Pancreas (tissue), 10 donors: ENCODE results near the gene LRFN3. TPM values are rescaled to one million over a fixed set of nuclear protein-coding genes. Genes with fewer than 3 reads are reported as not detected.
"Not testable (repeated sequence)": the region's sequence is repeated elsewhere in the genome, so short reads cannot be mapped to it uniquely, and the experiment has no call there.

Experiments used
- ATAC-seq, 4 donors: fragments of 200-7000 bp; cut with Tn5 transposase; one replicate each; pipeline versions ENCODE4 v1.8.0 to v1.9.1; 2020; ENCODE audit warnings: mild to moderate bottlenecking in 4 of 4, moderate library complexity in 4 of 4
- DNase-seq, 6 donors: peaks; one replicate each; pipeline ENCODE4 v3.0.0-alpha.2; 2020
- FAIRE-seq: peaks from 2 replicates; lab custom pipeline; 2012; peaks lifted over from hg19 to GRCh38; lab: Jason Lieb, UNC
- H3K27ac ChIP-seq, 4 donors: fragments of 200-600 bp; sonication (generic); 1 replicate in 3 of 4; 2 replicates in 1 of 4; pipeline versions ENCODE4 v1.5.0 to v1.8.0; 2020
- H3K27me3 ChIP-seq, 4 donors: fragments of 200-600 bp; one replicate each; pipeline ENCODE4 v1.8.0; 2021
- H3K36me3 ChIP-seq, 3 donors: fragments of 200-600 bp; sonication (generic) in 1 of 3; one replicate each; pipeline versions ENCODE4 v1.5.0 to v1.8.0; 2020 to 2021
- H3K4me1 ChIP-seq, 3 donors: fragments of 200-600 bp; one replicate each; pipeline ENCODE4 v1.8.0; 2021
- H3K4me3 ChIP-seq, 4 donors: fragments of 200-600 bp; sonication (generic) in 2 of 4; one replicate each; pipeline versions ENCODE4 v1.5.0 to v1.8.0; 2020 to 2021
- H3K9me3 ChIP-seq, 4 donors: fragments of 200-600 bp; one replicate each; pipeline ENCODE4 v1.8.0; 2021
- CTCF ChIP-seq, 4 donors: fragments of 200-600 bp; sonication (generic) in 3 of 4; IDR thresholded peaks; one replicate each; pipeline versions ENCODE4 v1.5.0 to v1.8.0; 2021; ENCODE audit warnings: antibody characterized with exemption in 4 of 4
- WGBS, 2 donors: extraction: QIAGEN DNeasy Blood & Tissue Kit; methylation state at CpG; one replicate each; pipeline ENCODE4 v1.1.7; 2013; 5-methylcytosine and 5-hydroxymethylcytosine counted together
- intact Hi-C, 3 donors: fragments of 100-400 bp; cut with DNase I; formaldehyde crosslinking; loops; one replicate each; pipeline versions ENCODE4 v1.11.1 to v1.14.2; 2022
- polyA plus RNA-seq, 2 donors: library from polyadenylated mRNA; stranded (reverse); fragments of 200-250 nt; gene quantifications; one replicate each; pipeline ENCODE4 v1.2.3, GENCODE V29; 2013
- total RNA-seq, 6 donors: library from RNA; stranded (reverse); fragmentation: NEBNext Ultra II Directional in 4 of 6; extraction: Animal tissue kit (Norgen Biotek cat#: 25700) in 4 of 6; gene quantifications; one replicate each; pipeline versions ENCODE4 v1.2.1 to v1.2.4, GENCODE V29; 2021 to 2023
- donor health status: healthy with polysubstance abuse.
- donor health status: DM: no; HTN: no; CAD: no; lungs with moderate emphysema.
- donor health status: DM: no; HTN: no; CAD: no.
- donor health status: control.
- donor health status: control.
- donor health status: Bipolar disorder and iron deficiency.
- donor health status: DM: yes; HTN: yes; CAD: no.
- donor health status: DM: no; HTN: no; CAD: no.
- donor health status: DM: no; HTN: no; CAD: no.
- donor health status: DM: yes; HTN: yes; CAD: no.

LRFN3 gene
- total and polyA plus RNA-seq, 8 donors = 4.9 to 9.8 (median 6.9) TPM

GRCh38 chr19:35944556-35944955 lies 8.4 kb downstream of the LRFN3 start:
- FAIRE-seq (no peak), ATAC-seq (no peak), DNase-seq (no peak)
- no peak overlapping the region for H3K27ac ChIP-seq
- no peak overlapping the region for H3K4me3 ChIP-seq
- peaks cover 0 to 5% (median 0%) of the 10 kb centered on the region in 3 donors for H3K36me3 ChIP-seq
- H3K4me1 ChIP-seq = no peaks in the 10 kb centered on the region
- H3K27me3 ChIP-seq = no peaks in the 10 kb centered on the region
- 86 to 88% methylated on average over 50 to 52 of the region's 52 CpGs for WGBS, 2 donors
- no peaks in the 10 kb centered on the region for H3K9me3 ChIP-seq
- no peak for TF ChIP-seq CTCF (IDR thresholded peaks at IDR 0.05)
- intact Hi-C loops = no loop called here

GRCh38 chr19:35945121-35945790 lies 9.1 kb downstream of the LRFN3 start:
- WGBS, 2 donors = 91% methylated on average over 11 of the region's 11 CpGs
- H3K27me3 ChIP-seq = no peaks in the 10 kb centered on the region
- H3K4me3 ChIP-seq = no peak overlapping the region
- ATAC-seq (no peak), DNase-seq (no peak), FAIRE-seq (no peak)
- H3K9me3 ChIP-seq = no peaks in the 10 kb centered on the region
- peaks cover 0 to under 1% (median 0%) of the 10 kb centered on the region in 3 donors for H3K36me3 ChIP-seq
- TF ChIP-seq CTCF (IDR thresholded peaks at IDR 0.05) = no peak
- intact Hi-C loops = no loop called here
- no peaks in the 10 kb centered on the region for H3K4me1 ChIP-seq
- no peak overlapping the region for H3K27ac ChIP-seq

GRCh38 chr19:35946203-35946602 lies 10.0 kb downstream of the LRFN3 start:
- Histone ChIP-seq H3K27ac (no peak overlapping the region), H3K9me3 (no peaks in the 10 kb centered on the region), H3K27me3 (no peaks in the 10 kb centered on the region), H3K4me1 (no peaks in the 10 kb centered on the region), H3K4me3 (no peak overlapping the region), H3K36me3 (no peaks in the 10 kb centered on the region)
- DNase-seq = no peak
- FAIRE-seq = no peak
- no peak for TF ChIP-seq CTCF (IDR thresholded peaks at IDR 0.05)
- 87 to 93% methylated on average over 4 of the region's 4 CpGs for WGBS, 2 donors
- ATAC-seq = no peak
- intact Hi-C loops = no loop called here

GRCh38 chr19:35949131-35949530 lies 13.0 kb downstream of the LRFN3 start:
- Histone ChIP-seq H3K4me3 (no peak overlapping the region), H3K36me3 (no peaks in the 10 kb centered on the region), H3K27me3 (no peaks in the 10 kb centered on the region), H3K27ac (no peak overlapping the region), H3K4me1 (no peaks in the 10 kb centered on the region), H3K9me3 (no peaks in the 10 kb centered on the region)
- ATAC-seq (no peak), FAIRE-seq (no peak), DNase-seq (no peak)
- WGBS, 2 donors = 12 to 18% methylated on average over 2 of the region's 2 CpGs
- TF ChIP-seq CTCF (IDR thresholded peaks at IDR 0.05) = no peak
- intact Hi-C loops = no loop called here

- intact Hi-C loops = no loop called here
- DNase-seq = no peak
- Histone ChIP-seq H3K4me1 (peaks cover 0 to 7% (median 0%) of the 10 kb centered on the region in 3 donors), H3K9me3 (no peaks in the 10 kb centered on the region), H3K27ac (no peak overlapping the region), H3K4me3 (no peak overlapping the region), H3K36me3 (no peaks in the 10 kb centered on the region), H3K27me3 (peaks cover 0 to 17% (median 4%) of the 10 kb centered on the region in 4 donors)
- ATAC-seq = no peak
- WGBS, 2 donors = 61 to 65% methylated on average over 6 of the region's 6 CpGs
- TF ChIP-seq CTCF (IDR thresholded peaks at IDR 0.05) = no peak
- no peak for FAIRE-seq
Observed at GRCh38 chr19:35955881-35956634, 19.9 kb downstream of the LRFN3 start.

- H3K4me3 ChIP-seq, H3K27ac ChIP-seq, DNase-seq, ATAC-seq, intact Hi-C loops, FAIRE-seq, H3K36me3 ChIP-seq, H3K4me1 ChIP-seq, H3K9me3 ChIP-seq: not testable (repeated sequence)
- H3K27me3 ChIP-seq = peaks cover 0 to 22% (median 4%) of the 10 kb centered on the region in 4 donors
- 67 to 69% methylated on average over 8 of the region's 8 CpGs for WGBS, 2 donors
Observed at GRCh38 chr19:35957411-35957810, 21.2 kb downstream of the LRFN3 start.
